NCI-H1417 (cell line): Measurements from ENCODE around the gene ATF3.
A peak's percentile ranks its signal among the peaks of the same experiment; 100 is the strongest.

ENCODE experiments used
- DNase-seq, 3 experiments: peaks; one replicate each; lab custom pipeline; 2025; lab: John Stamatoyannopoulos, UW

Gene ATF3

DNA sequence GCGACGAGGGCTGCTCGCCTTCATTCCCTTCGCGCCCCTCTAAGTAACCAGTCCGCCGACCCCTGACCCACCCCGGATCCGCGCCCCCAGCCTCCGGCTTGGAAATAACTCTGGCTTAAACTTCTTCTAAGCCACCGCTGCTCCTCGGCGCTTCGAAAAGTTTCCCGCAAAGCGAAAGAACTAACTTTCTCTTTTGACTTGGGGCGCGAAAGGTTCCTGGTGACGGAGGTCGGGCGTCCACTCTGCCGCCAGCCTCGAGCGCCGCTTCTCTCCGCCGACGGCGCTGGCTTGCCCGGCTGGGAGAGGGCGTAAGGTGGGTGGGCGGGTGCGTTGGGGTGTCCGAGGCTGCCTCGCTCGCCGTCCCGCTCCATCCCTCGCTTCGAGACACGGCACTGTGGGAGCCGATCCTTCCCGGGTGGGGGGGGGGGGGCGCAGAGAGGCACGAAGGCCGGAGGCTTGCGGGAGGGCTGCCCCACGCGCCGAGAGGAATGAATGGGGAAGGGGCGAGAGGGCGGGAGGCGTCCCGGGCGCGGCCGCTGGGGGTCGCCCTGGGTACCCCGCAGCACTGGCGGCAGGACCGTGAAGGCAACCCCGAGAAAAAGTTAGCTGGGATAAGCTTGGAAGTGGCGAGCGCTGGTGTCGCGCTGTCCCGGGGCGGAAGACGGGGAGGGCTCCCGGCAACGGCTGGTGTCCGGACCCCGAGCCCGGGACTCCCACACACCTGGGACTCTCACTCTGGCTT, 569 bp downstream of the ATF3 start:
- DNase-seq, result peak; percentile 11 to 84 (median 80)

DNA sequence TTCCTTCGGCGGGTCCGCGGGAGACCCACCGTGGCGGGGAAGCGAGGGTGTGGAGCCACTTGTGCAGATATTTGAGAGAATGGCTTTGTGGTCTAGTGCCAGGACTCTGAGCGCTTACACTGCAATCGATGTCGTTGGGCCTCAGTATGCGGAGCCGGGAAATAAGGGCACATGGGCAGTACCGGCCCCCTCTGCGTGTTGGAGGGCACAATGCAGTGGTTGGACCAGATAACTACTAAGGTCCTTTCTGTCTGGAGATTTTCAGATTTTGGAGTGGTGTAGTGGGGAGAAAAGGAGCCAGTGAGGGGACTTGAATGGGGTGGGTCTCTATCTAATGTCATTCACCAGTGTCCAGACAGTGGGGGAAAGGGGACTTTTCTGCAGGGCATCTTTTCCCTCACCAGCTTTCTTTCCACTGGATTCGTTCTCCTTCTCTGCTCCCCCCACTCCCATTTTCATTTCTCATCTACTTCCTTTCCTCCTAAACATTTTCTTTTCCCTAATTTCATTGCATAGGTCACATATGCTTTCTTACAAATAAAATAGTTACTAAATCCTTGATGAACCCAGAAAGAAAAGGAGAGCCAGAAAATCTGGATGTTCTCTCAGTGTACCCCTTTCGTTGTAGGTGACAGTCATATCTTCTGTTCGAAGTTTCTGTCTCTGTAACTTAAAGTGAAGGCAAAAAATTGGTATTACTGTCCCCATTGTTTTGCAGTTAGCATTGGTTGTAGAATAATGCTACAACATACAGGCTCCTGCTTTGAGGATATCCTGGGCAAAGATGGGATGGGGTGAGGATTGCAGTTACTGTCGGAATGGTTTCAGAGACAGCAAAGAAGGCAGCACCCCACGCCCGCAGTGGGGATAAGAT, 1.4 kb downstream of the ATF3 start:
- peak in 2 of 3 experiments; percentile 50 to 74 for DNase-seq

GRCh38 chr1:212610575-212610967, 2.0 kb downstream of the ATF3 start:
- no peak for DNase-seq

- peak in 1 of 3 experiments; percentile 44 for DNase-seq
Observed at GRCh38 chr1:212611000-212611948, 2.7 kb downstream of the ATF3 start.

DNA sequence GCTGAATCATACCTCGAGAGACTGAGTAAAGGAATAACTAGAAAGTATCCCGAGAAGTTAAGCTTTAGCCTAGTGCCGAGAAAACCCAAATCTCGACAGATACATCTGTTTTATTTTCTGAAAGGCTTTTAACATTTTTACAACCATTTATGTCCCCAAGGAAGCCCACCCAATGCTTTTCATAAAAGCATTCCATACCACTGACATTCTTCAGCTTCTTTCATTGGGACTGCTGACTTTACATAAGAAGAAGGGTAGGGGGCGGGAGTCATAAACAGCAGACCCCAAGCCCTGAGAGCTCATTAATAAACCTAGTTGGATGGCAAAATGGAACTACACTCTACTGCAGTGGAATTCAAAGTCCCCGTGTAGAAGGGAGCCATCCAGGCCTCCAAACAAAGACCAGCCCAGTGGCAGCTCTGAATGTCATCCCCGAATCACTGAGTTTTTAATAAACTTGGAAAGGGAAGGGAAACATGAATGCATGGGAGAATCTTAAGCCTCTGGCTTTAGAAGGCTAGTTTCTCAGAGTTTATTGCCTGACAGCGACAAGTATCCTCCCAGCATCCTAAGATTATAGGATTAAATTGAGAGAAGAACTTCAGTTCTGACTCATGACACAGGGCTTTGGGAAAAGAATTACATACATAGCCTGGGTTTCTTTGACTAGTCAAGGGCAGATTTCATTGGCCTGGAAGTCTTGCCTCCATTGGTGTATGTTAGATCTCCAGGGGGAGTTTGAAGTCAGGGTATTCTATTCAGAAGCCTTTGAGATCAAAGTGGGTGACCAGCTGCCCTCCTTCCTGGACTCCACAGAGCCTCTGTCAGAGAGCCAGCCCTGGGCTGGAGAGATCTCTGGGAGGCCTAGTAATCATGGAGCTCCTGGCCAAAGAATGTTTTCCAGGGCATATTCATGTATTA, 3.7 kb downstream of the ATF3 start:
- DNase-seq, result no peak

- no peak for DNase-seq
Observed at GRCh38 chr1:212613440-212614335, 5.1 kb downstream of the ATF3 start.

- DNase-seq, result no peak
Observed at GRCh38 chr1:212614453-212615200, 6.1 kb downstream of the ATF3 start.

DNA sequence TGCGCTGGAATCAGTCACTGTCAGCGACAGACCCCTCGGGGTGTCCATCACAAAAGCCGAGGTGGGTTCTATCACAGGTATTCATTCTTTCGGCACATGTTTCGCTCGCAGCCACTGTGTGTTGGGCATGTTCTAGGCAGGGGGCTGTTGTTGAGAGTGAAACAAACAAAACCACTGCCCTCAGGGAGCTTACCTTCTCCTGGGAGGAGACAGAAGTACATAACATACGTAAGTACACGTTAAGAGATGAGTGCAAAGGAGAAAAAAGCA, 6.6 kb downstream of the ATF3 start:
- DNase-seq, result no peak

GRCh38 chr1:212618466-212619210, 10.1 kb downstream of the ATF3 start:
- DNase-seq, result no peak

DNA sequence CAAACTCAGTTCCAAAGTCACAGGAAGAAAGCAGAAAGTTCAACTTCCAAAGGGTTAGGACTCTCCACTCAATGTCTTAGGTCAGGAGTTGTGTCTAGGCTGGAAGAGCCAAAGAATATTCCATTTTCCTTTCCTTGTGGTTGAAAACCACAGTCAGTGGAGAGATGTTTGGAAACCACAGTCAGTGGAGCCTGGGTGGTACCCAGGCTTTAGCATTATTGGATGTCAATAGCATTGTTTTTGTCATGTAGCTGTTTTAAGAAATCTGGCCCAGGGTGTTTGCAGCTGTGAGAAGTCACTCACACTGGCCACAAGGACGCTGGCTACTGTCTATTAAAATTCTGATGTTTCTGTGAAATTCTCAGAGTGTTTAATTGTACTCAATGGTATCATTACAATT, 11.7 kb downstream of the ATF3 start:
- DNase-seq, result no peak

- DNase-seq, result peak in 1 of 3 experiments; percentile 33
Observed at GRCh38 chr1:212621043-212621948, 12.7 kb downstream of the ATF3 start.

GRCh38 chr1:212621949-212622305, 13.4 kb downstream of the ATF3 start:
- DNase-seq, result no peak

- DNase-seq, result no peak
Observed at GRCh38 chr1:212622467-212622866, 13.9 kb downstream of the ATF3 start.

DNA sequence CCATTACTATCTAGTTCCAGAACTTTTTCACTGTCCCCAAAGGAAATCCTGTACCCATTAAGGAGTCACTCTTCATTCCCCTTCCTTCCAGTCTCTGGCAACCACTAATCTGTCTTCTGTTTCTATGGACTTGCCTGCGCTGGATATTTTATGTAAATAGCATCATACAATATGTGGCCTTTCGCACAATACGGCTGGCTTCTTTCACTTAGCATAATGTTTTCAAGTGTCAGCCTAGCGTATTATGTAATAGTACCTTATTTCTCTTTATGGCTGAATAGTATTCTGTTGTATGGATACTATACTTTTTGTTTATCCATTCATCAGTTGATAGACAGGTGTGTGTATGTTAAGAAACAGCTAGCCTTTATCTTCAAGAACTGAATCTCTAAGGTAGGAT, 14.3 kb downstream of the ATF3 start:
- no peak for DNase-seq

DNA sequence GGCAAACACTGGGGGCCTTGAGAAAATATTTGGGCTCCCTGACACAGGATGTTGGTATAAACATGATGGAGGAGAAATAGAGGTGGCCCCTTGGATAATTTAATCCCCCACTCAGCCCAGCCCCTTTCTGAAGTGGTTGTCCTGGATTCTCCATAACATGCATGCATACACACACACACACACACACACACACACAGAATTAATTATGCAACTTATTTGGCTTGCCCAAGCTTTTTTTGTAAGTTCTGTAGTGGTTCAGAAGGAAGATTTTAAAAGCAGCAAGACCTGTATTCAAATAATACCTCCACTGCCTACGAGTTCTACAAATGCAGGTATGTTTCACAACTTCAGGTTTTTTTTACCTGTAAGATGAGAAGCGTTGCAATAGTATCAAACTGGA, 15.0 kb downstream of the ATF3 start:
- no peak for DNase-seq

DNA sequence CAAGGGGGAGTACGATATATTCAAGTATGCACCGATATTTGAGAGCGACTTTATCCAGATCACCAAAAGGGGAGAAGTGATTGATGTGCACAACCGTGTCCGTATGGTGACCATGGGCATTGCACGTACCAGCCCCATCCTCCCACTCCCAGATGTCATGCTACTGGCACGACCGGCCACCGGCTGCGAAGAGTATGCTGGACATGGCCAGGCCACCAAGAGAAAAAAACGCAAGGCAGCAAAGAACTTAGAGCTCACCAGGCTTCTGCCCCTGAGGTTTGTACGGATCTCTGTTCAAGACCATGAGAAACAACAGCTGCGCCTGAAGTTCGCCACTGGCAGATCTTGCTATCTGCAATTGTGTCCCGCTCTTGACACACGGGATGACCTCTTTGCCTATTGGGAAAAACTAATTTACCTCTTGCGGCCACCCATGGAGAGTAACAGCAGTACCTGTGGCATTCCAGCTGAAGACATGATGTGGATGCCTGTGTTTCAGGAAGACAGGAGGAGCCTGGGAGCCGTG, 16.5 kb downstream of the ATF3 start:
- DNase-seq, result no peak

- DNase-seq, result no peak
Observed at GRCh38 chr1:212625781-212626450, 17.4 kb downstream of the ATF3 start.
